Fibroblast of skin of back (primary cell): ENCODE results near the gene TRIM26.
"Not testable (repeated sequence)": the region's sequence is repeated elsewhere in the genome, so short reads cannot be mapped to it uniquely, and the experiment has no call there.

ENCODE experiments used
- DNase-seq: peaks from one replicate; pipeline ENCODE4 v3.0.0-alpha.2; 2013

TRIM26 gene

DNA sequence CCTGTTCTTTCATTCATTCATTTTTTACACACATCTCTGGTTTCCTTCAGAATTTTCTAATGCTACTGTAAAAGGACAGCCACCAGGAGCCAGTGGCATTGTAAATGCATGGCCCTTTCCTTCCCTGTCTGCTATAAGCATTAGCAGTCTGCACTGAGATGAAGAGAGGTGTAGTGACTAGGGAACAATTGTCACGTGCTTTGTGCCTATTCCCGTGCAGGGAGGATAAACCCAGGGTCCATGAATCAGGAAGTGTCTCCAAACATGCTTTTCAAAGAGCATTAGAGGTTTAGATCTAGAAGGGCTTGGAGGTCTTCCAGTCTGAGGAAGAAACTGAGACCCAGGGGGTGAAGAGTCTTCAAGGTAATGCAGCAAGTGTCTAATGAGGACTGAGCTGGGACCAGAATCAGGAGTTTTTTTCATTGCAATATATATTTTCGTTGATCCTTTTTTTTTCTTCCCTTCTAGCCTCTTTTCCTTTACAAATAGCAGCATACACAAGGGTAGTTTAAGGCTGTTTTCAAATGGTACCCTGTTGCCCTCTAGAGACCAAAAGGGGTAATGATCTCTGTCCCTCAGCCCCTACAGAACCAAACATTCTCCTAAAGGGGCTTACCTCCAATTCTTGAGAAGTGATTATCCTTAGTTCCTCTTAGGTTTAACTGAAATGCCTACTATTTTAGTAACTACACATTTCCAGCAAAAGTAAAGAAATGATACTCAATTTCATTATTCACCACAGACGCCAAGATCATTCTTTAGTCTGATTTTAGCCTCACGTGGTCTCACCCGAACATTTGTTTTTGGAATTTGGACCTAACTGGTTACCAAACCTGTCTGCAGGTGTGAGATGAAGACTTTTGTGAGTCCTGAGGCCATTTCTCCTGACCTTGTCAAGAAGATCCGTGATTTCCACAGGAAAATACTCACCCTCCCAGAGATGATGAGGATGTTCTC is 43.3 kb downstream of the TRIM26 start:
- peak; percentile 57 for DNase-seq

DNA sequence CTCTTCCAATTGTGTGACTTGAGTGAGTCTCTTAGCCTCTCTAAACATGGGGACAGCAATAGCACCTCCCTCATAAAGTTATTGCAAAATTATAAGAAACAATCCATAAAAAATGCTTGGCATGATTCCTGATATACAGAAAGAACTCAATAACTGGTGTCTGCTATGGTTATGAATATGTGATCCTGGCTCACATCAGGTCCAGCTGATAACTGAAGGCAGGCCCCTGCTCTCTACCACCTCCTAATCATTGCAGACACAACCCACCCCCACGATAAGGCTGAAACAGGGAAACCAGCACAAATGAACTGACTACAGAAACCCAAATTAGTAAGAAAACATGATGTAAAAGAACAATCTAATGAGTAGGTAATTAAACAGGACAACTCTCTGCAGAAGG is 44.5 kb downstream of the TRIM26 start:
- no peak for DNase-seq

DNA sequence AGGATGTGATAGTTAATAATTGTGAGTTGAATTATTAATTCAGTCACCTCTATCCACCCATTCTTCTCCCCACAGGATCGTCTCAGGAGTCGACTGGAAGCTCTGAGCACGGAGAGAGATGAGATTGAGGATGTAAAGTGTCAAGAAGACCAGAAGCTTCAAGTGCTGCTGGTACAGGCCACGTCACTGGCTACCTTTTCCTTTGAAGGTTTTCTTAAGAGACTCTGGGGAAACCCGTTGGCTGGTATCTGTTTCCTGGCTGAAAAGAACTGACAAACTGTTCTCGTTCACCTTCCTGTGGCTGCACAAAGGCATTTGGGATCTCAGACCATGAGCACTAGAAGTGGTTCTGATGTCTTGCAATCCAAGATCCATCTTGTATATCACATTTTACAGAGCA is 46.1 kb downstream of the TRIM26 start:
- DNase-seq = no peak

DNA sequence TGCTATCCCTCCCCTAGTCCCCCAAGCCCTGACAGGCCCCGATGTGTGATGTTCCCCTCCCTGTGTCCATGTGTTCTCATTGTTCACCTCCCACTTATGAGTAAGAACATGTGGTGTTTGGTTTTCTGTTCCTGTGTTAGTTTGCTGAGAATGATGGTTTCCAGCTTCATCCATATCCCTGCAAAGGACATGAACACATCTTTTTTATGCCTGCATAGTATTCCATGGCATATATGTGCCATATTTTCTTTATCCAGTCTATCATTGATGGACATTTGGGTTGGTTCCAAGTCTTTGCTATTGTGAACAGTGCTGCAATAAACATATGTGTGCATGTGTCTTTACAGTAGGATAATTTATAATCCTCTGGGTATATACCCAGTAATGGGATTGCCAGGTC is 48.0 kb downstream of the TRIM26 start:
- not testable (repeated sequence) for DNase-seq

DNA sequence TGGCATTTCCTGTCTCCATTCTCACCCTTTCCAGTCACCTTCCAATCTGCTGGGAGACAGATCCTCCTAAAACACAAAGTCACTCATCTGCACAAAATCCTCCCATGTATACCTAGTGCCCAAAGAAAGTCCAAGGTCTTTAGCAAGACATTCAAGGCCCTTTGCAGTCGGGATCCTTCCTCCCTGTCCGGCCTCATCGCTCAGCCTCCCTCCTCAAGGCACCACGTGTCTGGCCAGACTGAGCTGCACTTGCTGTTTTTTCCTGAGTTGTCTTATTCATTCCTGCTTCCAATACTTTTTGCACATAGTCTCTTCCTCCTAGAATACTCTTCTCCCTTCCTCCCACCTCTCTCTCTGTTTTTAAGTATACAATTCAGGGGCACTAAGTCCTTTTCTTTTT is 48.5 kb downstream of the TRIM26 start:
- DNase-seq = no peak

DNA sequence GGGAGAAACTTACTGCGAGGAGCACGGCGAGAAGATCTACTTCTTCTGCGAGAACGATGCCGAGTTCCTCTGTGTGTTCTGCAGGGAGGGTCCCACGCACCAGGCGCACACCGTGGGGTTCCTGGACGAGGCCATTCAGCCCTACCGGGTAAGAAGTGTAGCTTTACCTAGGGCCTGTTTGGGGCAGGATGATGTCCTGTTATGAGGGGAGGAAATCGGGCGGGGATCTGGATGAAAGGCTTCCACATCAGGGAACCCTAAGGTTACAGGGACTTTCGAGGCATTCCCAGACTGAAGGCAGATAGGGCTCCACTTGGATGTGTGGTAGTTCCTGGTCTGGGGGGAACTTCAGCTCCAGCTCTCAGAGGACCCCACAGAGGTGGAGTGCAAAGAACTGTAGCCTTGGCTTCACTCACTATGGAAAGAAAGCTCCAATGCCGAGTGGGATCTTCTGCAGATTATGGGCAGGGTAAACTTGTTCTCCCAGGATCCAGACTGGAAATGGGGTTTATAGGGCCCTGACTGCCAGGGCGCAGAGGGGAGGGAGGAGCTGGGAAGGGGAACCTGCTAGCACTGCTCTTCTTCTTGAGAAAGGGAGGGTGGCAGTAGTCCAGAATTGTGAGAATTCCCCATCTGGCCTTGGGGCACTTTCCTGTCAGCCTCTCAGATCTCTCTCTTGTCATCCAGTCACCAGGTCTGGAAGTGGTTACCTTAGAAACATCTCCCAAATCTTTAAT is 49.1 kb downstream of the TRIM26 start:
- no peak for DNase-seq

DNA sequence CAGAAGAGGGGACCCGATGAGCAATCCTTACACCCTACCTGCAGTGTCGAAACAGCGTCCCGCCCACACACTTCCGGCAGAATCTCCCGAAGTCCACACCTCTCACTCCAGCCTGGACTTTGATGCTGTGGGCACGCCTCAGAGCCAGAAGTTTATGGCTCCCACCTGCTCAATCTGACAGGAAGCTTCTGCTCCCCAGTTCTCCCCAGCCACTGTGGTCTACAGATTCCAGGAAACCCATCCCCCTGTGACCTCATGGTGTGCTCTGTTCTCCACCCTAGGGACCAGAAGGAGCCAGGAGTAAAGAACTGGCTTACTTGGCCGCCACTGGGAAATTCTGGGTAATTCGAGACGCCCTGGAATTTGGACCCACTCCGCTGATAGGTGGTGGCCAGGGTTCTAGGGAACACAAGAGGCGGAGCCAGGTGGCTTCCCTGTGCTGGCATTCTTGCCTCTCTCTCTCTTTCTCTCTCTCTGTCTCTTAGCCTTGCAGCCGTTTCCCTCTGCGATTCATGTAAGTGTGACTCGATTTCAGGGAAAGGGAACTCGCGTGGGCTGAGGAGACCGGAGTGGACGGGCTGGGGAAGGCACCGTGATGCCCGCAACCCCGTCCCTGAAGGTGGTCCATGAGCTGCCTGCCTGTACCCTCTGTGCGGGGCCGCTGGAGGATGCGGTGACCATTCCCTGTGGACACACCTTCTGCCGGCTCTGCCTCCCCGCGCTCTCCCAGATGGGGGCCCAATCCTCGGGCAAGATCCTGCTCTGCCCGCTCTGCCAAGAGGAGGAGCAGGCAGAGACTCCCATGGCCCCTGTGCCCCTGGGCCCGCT is 49.9 kb downstream of the TRIM26 start, which contains the start of gene TRIM15:
TRIM15 (plus strand) TSS at position 457 of the 828 bp plus-strand sequence; CDS start at position 596, 139 bp downstream.
- no peak for DNase-seq

DNA sequence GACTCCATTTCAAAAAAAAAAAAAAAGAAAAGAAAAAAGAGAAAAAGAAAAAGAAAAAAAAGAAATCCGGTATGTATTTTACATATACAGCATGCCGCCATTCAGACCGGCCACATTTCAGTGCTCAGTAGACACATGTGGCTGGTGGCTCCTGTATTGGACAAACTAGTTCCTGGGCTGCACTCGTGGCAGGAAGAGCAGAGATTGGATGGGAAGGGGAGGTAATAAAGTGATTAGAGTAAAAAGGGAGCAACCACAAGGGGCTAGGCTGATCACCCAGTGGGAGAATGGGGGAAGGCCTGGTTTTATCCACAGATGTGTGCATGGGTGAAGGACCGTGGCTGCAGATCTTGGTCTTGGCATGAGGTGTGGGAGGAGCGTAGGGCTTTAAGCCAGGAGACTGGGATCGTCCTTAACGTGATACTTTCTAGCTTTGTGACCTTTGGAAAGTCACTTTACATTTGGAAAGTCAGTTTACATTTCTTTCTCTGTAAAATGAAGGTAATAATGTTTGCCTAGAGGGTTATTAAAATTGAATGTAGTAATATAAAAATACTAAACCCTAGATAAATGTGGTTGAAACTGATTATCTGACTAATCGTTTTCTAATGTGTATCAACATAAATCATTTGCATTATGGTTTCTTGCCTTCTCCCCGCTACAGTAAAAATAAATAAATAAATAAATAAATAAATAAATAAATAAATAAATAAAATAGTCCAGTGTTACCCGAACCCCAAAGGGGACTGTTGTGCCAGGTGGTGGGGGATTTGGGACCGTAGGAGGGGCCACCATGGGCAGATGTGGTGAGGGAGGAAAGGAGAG is 50.7 kb downstream of the TRIM26 start:
- DNase-seq = no peak

DNA sequence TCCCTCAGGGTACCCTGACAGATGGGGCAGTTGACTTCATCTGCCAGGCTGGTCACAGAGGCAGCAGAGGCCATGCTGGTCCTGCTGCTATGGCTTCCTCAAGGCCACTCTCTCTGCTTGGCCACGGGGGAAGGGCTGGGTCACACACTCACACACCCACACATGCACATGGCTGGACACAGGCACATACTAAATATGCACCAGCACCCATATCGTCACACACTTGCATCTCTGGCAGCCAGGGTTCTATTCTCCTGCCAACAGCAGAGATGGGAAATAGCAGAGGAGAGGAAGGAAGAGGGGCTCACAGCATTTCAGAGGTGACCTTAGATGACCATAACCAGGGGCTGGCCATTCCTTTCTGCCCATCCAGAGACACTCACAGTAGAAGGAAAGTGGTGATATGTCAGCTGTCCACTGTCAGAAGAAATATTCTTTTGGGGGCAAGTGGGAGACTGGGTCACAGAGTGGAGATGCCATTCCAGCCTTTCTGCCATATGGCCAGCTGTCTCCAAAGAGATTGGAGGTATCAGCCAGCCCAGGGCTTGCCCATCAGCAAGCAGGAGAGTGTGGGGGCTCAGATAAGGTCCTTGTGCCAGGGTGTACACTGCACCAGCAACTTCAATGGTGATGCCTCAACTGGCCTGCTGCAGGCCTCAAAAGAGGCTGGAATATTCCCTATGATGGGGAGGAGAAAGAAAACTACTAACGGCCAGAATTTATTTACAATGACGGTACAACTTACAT is 52.2 kb downstream of the TRIM26 start, which contains the start of gene TRIM10:
TRIM10 (minus strand) TSS at position 427 of the 747 bp plus-strand sequence; CDS start at position 74, 353 bp downstream.
- DNase-seq = no peak

DNA sequence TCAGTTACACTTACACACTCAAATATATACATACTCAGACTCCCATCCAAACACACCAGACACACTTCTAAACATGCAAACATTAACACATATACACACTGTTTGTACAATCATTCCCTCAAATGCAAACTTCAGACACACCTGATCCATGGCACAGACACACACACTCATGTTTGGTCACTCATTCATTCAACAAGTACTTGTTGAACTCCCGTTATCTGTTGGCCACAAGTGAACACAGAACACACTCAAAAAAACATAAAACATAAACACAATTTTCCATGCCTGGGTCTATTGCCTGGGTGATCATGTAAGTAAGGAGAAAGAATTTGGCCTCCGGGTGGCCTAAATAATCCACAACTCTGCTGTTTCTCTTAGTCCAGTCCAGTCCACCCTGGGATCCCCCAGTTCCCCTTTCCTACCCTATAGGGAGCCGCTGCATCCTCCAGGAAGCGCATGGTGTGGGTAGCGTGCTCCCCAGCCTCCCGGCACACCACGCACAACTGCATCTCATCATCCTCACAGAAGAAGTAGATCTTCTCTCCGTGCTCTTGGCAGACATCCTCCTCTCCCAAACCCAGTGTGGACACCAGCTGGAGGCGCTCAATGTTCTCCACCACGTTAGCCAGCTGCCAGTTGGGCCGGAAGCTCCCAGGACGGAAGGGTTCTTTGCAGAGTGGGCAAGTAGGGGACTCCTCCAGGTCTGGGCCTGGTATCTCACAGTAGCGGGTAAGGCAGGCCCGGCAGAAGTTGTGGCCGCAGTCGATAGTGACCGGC is 53.0 kb downstream of the TRIM26 start:
- DNase-seq = no peak

DNA sequence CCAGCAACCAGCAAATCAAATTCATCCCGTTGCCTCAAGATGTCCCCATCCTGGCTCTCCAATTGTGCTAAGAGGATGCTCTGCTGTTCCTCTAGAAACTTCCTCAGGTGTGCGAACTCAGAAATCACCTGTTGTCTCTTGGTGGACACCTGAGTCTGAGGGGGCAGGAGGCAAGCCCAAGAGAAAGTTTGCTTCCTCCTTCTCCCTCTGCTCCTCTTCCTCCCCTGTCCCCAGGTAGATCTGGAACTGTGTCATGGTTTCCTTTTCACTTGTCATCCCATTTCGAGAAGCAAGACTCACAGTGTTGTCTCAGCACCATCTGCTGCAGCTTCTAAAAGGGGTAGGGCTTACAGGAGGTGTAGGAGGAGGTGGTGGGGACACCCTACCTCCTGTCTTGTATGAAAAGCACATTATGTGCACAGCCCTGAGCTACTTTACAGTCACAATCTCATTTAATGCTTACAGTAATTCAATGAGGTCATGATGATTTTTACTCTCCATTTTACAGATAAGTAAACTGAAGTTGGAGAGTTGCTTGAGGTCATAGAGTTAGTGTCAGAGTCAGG is 54.6 kb downstream of the TRIM26 start:
- no peak for DNase-seq

DNA sequence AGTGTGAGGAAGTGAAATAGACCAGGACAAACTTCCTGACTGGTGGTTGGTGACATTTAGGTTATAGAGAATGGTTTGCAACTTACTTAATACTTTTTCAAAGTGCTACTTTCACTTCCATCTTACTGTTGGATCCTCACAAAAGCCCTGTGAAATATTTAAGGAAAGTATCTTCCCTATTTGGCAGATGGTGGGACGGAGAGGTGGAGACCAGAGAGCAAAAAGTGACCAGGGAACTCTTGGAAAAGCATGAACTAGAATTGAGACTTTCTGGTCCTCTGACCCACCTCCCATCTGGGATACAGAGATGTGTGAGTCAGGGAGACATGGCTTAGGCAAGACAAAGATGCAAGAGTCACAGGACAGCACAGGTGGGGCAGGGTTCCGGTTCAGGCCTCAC is 55.2 kb downstream of the TRIM26 start:
- no peak for DNase-seq

DNA sequence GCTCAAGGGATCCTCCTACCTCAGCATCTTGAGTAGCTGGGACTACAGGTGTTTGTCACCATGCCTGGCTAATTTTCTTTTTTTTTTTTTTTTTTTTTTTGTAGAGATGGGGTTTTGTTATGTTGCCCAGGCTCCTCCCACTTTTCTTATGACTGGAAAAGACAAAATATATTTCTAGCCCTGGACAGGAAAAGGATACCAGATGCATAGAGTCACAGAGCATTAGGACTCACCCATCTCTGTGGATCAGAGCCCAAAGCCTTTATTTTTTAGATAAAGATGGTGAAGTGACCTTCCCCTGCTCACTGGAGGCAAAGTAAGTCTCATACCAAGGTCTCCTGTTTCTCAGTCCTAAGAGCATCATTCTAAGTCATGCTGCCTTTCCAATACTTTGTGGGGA is 55.6 kb downstream of the TRIM26 start:
- peak; percentile 37 for DNase-seq

DNA sequence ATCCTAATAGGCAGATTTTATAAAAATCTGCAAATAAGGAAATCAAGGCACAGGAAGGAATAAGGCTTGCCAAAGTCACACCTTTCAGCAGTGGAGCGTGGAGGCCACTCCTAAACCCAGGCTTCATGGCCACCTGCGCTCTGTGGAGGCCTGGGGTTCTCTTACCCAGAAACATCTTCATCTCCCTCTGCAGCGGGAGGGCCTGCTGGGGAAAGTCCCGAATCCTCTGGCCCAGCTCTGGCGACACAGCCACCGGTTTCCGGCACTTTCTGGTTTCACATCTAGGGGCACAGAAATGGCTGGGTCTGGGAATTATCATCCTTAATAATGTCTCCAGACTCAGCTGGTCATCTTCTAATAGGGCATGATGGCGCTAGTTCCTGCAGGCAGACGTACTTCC is 56.4 kb downstream of the TRIM26 start:
- DNase-seq = no peak

DNA sequence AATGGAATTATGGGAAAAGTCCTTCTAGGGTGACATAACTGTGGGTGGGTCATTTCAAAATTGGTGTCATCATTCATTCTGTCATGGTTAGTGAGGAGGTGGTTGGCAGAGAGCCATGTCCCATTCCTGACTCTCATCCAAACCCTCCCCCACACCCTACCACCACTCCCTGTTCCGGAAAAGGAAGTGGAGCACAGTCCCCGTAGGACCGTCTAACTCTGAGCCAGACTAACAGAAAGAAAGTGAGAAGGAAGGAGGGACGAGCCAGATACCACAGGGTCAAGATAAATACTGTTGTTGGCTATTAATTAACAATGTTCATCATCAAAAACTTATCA is 57.0 kb downstream of the TRIM26 start:
- DNase-seq = peak; percentile 70

DNA sequence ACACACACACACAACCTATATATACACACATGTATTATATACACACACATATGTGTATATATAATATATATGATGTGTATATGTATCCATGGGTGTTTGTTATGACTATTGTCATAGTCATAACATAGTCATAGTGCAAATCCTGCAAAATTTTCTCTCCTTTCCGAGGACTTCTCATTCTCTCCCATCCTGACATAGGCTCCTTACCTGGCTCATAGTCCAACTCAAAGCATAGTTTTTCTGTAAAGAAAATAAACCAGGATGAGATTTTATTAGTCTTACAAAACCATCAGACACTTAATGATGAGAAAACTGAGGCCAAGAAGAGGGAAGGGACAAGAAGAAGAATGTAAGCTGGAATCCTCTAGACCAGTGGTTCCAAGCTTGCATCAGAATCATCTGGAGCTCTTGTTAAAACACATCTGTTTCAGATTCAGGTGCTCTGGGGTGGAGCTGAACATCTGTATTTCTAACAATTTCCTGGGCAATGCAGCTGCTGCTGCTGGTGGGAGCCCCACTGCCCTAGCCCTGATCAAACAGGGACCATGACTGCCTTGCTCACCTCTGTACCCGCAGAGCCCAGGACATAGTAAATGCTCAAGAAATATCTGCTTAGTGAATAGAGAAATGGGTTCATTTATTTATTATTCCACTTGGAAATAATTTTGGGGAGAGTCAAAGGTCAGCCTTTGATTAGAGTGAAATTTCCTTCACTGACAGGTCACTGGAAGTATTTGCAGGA is 57.5 kb downstream of the TRIM26 start:
- no peak for DNase-seq

DNA sequence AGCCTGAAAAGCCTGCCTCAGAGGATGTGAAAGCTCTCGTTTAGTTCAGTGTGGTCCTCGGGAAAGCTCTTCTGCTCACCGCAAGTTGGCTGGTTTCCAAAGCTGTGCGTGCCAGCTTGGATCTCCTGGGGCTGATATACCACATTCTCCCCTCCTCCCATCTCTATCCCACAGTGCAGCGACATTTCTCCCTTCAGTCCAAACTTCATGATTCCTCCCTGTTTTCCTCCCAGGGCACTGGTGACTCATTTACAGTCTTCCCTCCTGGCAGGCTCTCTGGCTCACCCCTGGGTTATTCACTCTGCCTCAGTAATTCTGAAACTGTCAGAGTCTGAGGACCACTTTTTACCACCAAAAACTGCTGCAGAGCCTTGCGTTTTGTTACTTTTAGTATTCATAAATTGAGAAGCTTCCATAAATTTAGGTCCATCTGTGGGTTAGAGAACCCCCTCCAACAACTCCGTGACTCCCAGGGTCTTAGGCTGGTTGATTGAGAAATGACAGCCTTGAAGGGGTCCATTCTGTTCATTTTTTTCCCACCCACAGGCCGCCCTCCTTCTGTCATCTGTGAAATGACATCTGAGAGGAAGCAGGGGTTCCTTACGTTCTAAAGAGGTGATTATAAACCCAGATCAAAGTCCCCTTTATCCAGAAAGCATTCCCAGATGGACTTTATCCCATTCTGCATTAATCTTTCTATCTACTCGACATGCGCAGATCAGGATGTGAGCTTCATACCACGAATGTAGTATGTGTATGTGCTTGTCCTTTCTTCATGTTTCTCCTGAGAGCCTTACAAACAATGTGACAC is 58.3 kb downstream of the TRIM26 start:
- DNase-seq = peak; percentile 92

DNA sequence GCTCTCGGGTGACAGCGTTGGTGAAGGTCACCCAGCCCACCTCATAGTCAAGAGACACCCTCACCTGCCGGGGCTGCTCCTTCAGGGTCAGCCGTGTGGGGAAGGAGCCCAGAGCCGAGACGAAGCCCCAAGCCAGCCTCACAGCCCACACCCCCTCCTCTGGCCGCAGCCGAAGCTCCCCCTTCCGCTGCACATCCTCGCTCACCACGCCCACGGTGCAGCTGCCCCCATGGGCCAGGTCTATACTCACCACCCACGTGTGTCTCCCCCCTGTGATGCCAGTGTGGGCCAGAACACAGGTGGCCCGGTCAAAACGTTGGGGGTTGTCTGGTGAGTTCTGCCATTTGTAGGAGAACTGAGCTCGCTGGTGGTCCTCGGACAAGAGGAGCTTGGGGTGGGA is 59.1 kb downstream of the TRIM26 start:
- no peak for DNase-seq
